ENCODE measurements around the gene TMEM106A. TPM values are rescaled to one million over a fixed set of nuclear protein-coding genes. Genes with fewer than 3 reads are reported as not detected.
"Not testable (repeated sequence)": the region's sequence is repeated elsewhere in the genome, so short reads cannot be mapped to it uniquely, and the experiment has no call there.

Gene TMEM106A
- polyA plus RNA-seq, 1 donor (not counting 4 experiments of a cell fraction or from before 2014, with no cell fraction given), result 0.93 TPM

DNA sequence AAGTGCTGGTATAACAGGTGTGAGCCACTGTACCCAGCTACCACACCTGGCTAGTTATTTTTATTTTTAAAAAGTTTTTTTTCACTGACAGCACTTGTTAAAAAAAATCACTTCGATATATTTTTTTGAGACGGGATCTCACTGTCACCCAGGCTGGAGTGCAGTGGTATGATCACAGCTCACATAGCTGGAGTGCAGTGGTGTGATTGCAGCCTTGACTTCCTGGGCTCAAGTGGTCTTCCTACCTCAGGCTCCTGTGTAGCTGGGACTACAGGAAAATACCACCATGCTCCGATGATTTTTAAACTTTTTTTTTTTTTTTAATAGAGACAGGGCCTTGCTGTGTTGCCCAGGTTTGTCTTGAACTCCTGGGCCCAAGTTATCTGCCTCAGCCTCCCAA lies 27.8 kb upstream of the TMEM106A start:
- TF ChIP-seq EZH2 (IDR thresholded peaks at IDR 0.05; ENCODE audit: low read length), result no peak
- TF ChIP-seq, protein P1, sequence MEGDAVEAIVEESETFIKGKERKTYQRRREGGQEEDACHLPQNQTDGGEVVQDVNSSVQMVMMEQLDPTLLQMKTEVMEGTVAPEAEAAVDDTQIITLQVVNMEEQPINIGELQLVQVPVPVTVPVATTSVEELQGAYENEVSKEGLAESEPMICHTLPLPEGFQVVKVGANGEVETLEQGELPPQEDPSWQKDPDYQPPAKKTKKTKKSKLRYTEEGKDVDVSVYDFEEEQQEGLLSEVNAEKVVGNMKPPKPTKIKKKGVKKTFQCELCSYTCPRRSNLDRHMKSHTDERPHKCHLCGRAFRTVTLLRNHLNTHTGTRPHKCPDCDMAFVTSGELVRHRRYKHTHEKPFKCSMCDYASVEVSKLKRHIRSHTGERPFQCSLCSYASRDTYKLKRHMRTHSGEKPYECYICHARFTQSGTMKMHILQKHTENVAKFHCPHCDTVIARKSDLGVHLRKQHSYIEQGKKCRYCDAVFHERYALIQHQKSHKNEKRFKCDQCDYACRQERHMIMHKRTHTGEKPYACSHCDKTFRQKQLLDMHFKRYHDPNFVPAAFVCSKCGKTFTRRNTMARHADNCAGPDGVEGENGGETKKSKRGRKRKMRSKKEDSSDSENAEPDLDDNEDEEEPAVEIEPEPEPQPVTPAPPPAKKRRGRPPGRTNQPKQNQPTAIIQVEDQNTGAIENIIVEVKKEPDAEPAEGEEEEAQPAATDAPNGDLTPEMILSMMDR (optimal IDR thresholded peaks at IDR 0.05 in 1 of 3, IDR thresholded peaks at IDR 0.05 in 1 of 3, conservative IDR thresholded peaks at IDR 0.05 in 1 of 3; ENCODE audit: extremely low read depth in 1 of 3, insufficient read depth in 2 of 3, low read length in 3 of 3), result no peak
- peaks cover 2 to 19% of the 10 kb centered on the region in 2 experiments for H3K36me3 ChIP-seq (ENCODE audit: control insufficient read depth in 2 of 2, extremely low read depth in 1 of 2, insufficient read depth in 2 of 2, low read length in 2 of 2)

DNA sequence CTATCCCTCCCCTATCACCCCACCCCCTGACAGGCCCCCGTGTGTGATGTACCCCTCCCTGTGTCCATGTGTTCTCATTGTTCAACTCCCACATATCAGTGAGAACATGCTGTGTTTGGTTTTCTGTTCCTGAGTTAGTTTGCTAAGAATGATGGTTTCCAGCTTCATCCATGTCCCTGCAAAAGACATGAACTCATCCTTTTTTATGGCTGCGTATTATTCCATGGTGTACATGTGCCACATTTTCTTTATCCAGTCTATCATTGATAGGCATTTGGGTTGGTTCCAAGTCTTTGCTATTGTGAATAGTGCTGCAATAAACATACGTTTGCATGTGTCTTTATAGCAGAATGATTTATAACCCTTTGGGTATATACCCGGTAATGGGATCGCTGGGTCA lies 25.0 kb upstream of the TMEM106A start:
- not testable (repeated sequence) for FAIRE-seq

More for the DNA sequence above, 27.8 kb upstream of the TMEM106A start:
- FAIRE-seq (no peak), DNase-seq (ENCODE audit: low read depth, low spot score) (no peak)
- Histone ChIP-seq H3K9ac (ENCODE audit: control insufficient read depth, extremely low read depth, insufficient read depth, low read length) (no peak overlapping the region), H2AFZ (ENCODE audit: control insufficient read depth, low read length) (no peak overlapping the region), H3K9me1 (ENCODE audit: control insufficient read depth, extremely low read depth, insufficient read depth, low read length) (no peaks in the 10 kb centered on the region), H3K4me3 (ENCODE audit: control insufficient read depth in 2 of 3, extremely low read depth in 1 of 3, insufficient read depth in 2 of 3, low read depth in 1 of 3, low read length in 3 of 3) (no peak overlapping the region), H3K27ac (ENCODE audit: control insufficient read depth, insufficient read depth, low read length) (no peak overlapping the region), H3K79me2 (ENCODE audit: control insufficient read depth, insufficient read depth, low read length) (no peaks in the 10 kb centered on the region), H3K4me2 (ENCODE audit: control insufficient read depth, extremely low read depth, insufficient read depth, low read depth, low read length) (no peak overlapping the region), H3K4me1 (ENCODE audit: control insufficient read depth, extremely low read depth, insufficient read depth, low read length) (no peaks in the 10 kb centered on the region), H3K27me3 (ENCODE audit: control insufficient read depth, extremely low read depth, insufficient read depth, low read length) (no peaks in the 10 kb centered on the region), H3K9me3 (ENCODE audit: control insufficient read depth, low read depth, low read length) (no peaks in the 10 kb centered on the region), H4K20me1 (ENCODE audit: control insufficient read depth, extremely low read depth, insufficient read depth, low read length) (no peaks in the 10 kb centered on the region)
- dilution Hi-C loops (cut with MboI; ENCODE audit: extremely low pct_ligation_motif_present, low sequenced_read_pairs), result no loop called here

DNA sequence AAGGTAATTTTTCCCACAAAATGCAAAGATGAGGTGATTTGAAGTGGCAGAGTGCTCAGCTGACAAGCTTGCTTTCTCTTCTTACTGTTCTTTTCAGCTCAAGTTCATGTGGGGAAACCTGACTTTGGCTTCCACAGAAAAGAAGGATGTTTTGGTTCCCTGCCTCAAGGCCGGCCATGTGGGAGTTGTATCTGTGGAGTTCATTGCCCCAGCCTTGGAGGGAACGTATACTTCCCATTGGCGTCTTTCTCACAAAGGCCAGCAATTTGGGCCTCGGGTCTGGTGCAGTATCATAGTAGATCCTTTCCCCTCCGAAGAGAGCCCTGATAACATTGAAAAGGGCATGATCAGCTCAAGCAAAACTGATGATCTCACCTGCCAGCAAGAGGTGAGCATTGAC lies 18.4 kb upstream of the TMEM106A start:
- no peak for DNase-seq (ENCODE audit: low read depth, low spot score)
- Histone ChIP-seq H3K9ac (ENCODE audit: control insufficient read depth, extremely low read depth, insufficient read depth, low read length) (no peak overlapping the region), H3K9me3 (ENCODE audit: control insufficient read depth, low read depth, low read length) (no peaks in the 10 kb centered on the region), H3K4me2 (ENCODE audit: control insufficient read depth, extremely low read depth, insufficient read depth, low read depth, low read length) (no peak overlapping the region), H4K20me1 (ENCODE audit: control insufficient read depth, extremely low read depth, insufficient read depth, low read length) (no peaks in the 10 kb centered on the region), H3K79me2 (ENCODE audit: control insufficient read depth, insufficient read depth, low read length) (no peaks in the 10 kb centered on the region), H3K4me1 (ENCODE audit: control insufficient read depth, extremely low read depth, insufficient read depth, low read length) (no peaks in the 10 kb centered on the region), H2AFZ (ENCODE audit: control insufficient read depth, low read length) (no peak overlapping the region), H3K27me3 (ENCODE audit: control insufficient read depth, extremely low read depth, insufficient read depth, low read length) (no peaks in the 10 kb centered on the region), H3K9me1 (ENCODE audit: control insufficient read depth, extremely low read depth, insufficient read depth, low read length) (no peaks in the 10 kb centered on the region), H3K27ac (ENCODE audit: control insufficient read depth, insufficient read depth, low read length) (no peak overlapping the region), H3K4me3 (ENCODE audit: control insufficient read depth in 2 of 3, extremely low read depth in 1 of 3, insufficient read depth in 2 of 3, low read depth in 1 of 3, low read length in 3 of 3) (no peak overlapping the region), H3K36me3 (ENCODE audit: control insufficient read depth in 2 of 2, extremely low read depth in 1 of 2, insufficient read depth in 2 of 2, low read length in 2 of 2) (peaks cover 38 to 47% of the 10 kb centered on the region in 2 experiments)
- no peak for TF ChIP-seq EZH2 (IDR thresholded peaks at IDR 0.05; ENCODE audit: low read length)
- TF ChIP-seq, protein P1 (optimal IDR thresholded peaks at IDR 0.05 in 1 of 3, IDR thresholded peaks at IDR 0.05 in 1 of 3, conservative IDR thresholded peaks at IDR 0.05 in 1 of 3; ENCODE audit: extremely low read depth in 1 of 3, insufficient read depth in 2 of 3, low read length in 3 of 3), result no peak
- FAIRE-seq, result no peak
- dilution Hi-C loops (cut with MboI; ENCODE audit: extremely low pct_ligation_motif_present, low sequenced_read_pairs), result no loop called here

More for the DNA sequence above, 25.0 kb upstream of the TMEM106A start:
- H2AFZ ChIP-seq (ENCODE audit: control insufficient read depth, low read length); H3K4me2 ChIP-seq (ENCODE audit: control insufficient read depth, extremely low read depth, insufficient read depth, low read depth, low read length); H3K27me3 ChIP-seq (ENCODE audit: control insufficient read depth, extremely low read depth, insufficient read depth, low read length); dilution Hi-C loops (cut with MboI; ENCODE audit: extremely low pct_ligation_motif_present, low sequenced_read_pairs); DNase-seq (ENCODE audit: low read depth, low spot score); H3K4me3 ChIP-seq (ENCODE audit: control insufficient read depth in 2 of 3, extremely low read depth in 1 of 3, insufficient read depth in 2 of 3, low read depth in 1 of 3, low read length in 3 of 3); H3K9ac ChIP-seq (ENCODE audit: control insufficient read depth, extremely low read depth, insufficient read depth, low read length); H3K27ac ChIP-seq (ENCODE audit: control insufficient read depth, insufficient read depth, low read length); H3K4me1 ChIP-seq (ENCODE audit: control insufficient read depth, extremely low read depth, insufficient read depth, low read length); H3K9me3 ChIP-seq (ENCODE audit: control insufficient read depth, low read depth, low read length); H3K79me2 ChIP-seq (ENCODE audit: control insufficient read depth, insufficient read depth, low read length); H3K9me1 ChIP-seq (ENCODE audit: control insufficient read depth, extremely low read depth, insufficient read depth, low read length); H4K20me1 ChIP-seq (ENCODE audit: control insufficient read depth, extremely low read depth, insufficient read depth, low read length): not testable (repeated sequence)
- peaks cover 20% of the 10 kb centered on the region in 2 experiments for H3K36me3 ChIP-seq (ENCODE audit: control insufficient read depth in 2 of 2, extremely low read depth in 1 of 2, insufficient read depth in 2 of 2, low read length in 2 of 2)
